ENCODE data around the gene UPF1.

The UPF1 gene

DNA sequence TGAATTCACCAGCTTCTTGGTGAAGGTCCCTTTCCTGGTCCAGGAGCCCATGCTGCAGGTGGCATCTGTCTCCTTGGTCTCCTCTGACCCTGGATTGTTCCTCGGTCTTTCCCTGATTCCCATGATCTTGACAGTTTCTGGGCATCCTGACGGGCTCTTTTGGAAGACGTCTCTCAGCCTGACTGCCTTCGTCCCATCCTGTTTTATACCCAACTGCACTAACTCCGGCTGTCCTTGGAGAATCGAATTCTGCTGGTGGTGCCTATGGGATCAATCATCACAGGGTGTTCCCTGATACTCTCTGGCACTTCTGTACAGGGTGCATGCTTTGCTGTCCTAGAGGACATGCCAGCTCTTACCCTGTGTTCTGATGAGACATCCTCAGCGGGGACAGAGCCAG lies 45.1 kb downstream of the UPF1 start:
- no peak for DNase-seq

GRCh38 chr19:18878058-18878797 lies 46.5 kb downstream of the UPF1 start:
- DNase-seq: no peak

GRCh38 chr19:18878858-18879578 lies 47.3 kb downstream of the UPF1 start:
- no peak for DNase-seq

GRCh38 chr19:18879579-18880373 lies 48.0 kb downstream of the UPF1 start:
- no peak for DNase-seq

DNA sequence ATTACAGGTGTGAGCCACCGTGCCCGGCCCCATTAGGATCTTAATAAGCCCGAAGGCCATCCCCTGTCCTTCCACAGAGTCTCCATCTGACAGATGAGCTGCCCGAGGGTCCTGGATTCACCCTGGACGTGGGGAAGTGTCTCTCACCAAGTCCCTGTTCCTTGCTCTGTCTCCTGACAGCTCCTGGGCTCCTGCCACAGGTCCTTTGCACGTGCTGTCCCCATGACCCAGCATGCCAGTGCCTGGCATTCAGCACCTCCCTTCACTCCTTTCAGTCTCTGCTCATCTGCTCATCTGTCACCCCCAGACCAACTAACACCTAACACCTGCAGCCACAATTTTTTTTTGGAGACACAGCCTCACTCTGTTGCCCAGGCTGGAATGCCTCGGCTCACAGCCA lies 49.7 kb downstream of the UPF1 start:
- no peak for DNase-seq

DNA sequence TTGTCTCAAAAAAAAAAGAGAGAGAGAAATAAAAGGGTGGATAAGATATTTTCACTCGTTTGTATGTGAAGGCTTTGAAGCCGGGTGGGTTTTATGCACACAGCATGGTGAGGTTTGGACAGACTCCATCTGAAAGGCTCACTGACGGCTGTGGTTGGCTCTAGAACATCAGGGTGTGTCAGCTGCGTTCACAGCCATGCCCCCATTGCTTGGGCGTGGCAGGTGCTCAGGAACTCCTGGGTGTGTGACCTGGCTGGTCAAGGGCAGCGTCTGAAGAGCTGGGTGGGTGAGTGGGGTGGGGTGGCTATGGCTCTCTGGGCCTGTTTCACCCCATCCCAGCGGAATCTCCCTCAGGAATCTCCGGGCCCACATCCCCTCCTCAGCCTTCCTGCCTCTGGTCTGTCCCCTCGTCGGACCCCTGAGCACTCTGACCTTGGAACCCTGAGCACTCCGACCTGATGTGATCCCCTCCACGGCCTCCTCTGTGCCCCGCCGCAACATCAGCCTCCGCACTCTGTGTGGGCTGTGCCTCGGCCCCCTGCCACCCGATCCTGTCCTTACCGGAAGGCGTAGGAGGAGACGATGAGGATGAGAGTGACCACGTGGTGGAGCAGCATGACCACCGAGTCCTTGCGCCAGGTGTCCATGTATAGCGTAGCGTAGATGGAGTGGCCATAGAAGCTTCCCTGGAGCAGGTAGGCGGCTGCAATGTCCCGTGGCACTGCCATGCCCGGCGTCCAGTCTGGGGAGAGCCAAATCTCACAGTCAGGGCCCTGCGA lies 52.0 kb downstream of the UPF1 start:
- DNase-seq: no peak

DNA sequence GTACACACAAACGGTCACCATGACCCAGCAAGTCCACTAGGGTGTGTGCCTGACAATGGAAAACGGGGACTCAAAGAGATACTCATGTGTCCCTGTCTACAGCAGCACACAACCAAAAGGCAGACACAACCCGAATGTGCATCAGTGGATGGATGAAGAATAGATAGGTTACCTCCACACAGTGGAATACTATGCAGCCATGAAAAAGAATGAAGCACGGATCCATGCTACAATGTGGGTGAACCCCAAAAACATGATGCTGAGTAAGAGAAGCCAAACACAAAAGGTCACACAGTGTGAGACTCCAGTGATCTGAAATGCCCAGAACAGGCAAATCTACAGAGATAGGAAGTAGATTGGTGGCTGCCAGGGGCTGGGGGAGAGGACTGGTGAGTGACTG lies 55.2 kb downstream of the UPF1 start:
- DNase-seq: no peak

DNA sequence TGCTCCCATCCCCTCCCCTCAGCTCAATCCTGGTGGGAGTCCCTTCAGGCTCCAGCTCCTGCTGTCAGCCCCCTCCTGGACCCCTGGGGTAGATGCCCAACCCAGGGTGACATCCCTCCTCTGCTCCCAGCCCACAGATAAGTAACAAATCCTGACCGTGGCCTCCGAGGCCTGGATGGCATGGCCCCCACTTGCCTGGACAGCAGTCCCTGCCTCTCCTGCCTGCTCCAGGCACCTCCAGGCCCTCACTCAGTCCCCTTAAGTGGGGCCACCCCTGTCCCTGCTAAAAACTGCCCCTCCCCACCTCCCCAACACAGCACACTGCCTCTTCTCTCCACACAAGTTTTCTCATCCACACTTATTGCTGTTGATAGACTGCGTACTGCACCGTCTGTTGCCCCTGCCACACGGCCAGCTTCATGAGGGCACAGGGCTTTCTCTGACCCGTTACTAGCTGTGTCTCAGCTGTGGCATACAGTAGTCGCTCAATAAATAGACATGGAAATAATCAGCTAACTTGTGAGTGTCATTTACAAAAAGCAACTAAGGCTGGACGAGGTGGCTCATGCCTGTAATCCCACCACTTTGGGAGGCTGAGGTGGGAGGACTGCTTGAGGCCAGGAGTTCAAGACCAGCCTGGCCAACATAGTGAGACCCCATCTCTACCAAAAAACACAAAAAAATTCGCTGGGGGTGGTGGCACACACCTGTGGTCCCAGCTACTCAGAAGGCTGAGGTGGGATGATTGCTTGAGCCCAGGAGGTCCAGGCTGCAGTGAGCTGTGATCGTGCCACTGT lies 58.4 kb downstream of the UPF1 start:
- DNase-seq: no peak

- no peak for DNase-seq
These were observed 62.0 kb downstream of the UPF1 start for GRCh38 chr19:18893587-18894253.

GRCh38 chr19:18894254-18895037 lies 62.7 kb downstream of the UPF1 start:
- DNase-seq: no peak

DNA sequence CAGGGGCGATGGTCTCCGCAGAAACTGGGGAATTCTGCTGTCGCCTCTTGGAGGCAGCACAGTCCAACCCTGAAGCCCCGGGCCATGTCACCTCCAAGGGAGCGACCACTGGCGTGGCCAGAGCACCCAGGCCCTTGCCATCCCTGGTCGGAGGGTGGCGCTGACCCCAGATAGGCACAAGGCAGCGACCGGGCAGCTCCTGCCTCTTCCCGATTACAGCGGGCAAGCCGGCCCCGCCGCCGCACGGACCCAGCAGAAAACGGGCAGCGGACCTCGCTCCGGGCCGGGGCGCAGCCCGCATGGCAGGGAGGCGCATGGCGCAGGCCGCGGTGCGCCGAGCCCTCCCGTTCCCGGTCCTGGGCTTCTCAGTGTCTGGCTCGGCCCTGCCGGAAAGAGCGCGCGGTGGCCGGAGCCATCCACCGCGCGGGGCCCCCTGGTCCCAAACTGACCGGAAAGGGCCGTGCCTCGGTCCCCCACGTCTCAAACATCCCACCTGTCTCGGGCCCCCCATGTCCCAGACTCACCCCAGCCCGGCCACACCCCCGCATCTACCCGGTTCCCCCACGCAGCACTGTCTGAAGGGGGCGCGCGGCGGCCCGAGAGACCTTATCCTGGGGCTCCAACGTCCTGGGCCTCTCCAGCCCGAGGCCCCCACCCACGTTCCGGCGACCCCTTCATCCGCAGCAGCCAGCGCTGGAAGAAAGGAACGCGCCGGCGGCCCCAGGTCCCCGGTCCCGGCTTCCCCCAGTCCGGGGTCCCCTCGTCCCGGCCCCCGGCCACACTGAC lies 63.5 kb downstream of the UPF1 start:
- peak in 1 of 2 experiments; percentile 35 for DNase-seq

- peak in 1 of 2 experiments; percentile 30 for DNase-seq
These were observed 64.1 kb downstream of the UPF1 start, which contains the start of gene CERS1 for GRCh38 chr19:18895824-18896341. TSS of gene CERS1 (minus strand) at chr19:18896158. CDS start at chr19:18896072, 86 bp downstream.

- no peak for DNase-seq
These were observed 64.7 kb downstream of the UPF1 start for GRCh38 chr19:18896421-18896841.

DNA sequence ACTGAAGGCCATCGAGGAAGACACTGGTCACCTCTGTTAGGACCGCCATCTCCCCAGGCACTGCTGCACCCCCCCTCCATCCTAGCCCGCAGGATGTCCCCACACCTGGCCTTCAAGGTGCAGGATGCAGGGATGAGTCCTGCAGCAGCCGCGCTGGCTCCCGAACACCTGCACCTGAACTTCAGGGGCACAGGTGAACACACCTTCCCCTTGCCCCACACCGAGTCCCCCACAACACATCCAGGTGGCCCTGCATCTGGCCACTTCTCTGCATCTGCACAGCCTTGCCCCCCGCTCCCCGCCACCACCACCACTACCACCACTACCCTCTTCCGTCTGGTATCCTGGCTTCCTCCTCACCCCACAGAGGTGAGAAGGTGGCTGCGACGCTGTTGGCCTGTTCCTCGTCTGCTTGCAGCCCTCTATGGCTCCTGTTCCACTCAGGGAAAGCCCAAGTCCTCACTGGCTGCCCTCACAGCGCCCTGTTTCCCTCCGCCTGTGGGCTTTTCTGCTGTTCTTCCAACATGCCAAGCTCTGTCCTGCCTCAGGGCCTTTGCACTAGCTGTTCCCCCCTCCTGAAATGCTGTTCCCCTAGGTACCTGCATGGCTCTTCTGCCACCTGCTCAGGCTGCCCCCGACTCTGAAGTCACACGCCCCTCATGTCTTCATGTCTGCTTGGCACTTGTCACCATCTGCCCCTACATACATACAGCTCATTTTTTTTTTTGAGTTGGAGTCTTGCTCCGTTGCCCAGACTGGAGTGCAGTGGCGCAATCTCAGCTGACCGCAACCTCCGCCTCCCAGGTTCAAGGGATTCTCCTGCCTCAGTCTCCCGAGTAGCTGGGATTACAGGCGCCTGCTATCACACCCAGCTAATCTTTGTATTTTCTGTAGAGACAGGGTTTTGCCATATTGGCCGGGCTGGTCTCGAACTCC lies 65.6 kb downstream of the UPF1 start:
- no peak for DNase-seq

- DNase-seq: no peak
These were observed 66.4 kb downstream of the UPF1 start for GRCh38 chr19:18898081-18898606.

- no peak for DNase-seq
These were observed 67.0 kb downstream of the UPF1 start for GRCh38 chr19:18898607-18899408.
